Colonic mucosa (tissue), 4 donors: ENCODE results near the gene TSPAN16. TPM values are rescaled to one million over a fixed set of nuclear protein-coding genes. Genes with fewer than 3 reads are reported as not detected.
A peak's percentile ranks its signal among the peaks of the same experiment; 100 is the strongest.

ENCODE experiments used
- DNase-seq: peaks from one replicate; pipeline ENCODE4 v3.0.0-alpha.2; 2020
- H3K27ac ChIP-seq: fragments of 200-600 bp; one replicate; pipeline ENCODE4 v1.8.0; 2021
- H3K27me3 ChIP-seq: fragments of 200-600 bp; one replicate; pipeline ENCODE4 v1.8.0; 2021
- H3K36me3 ChIP-seq: fragments of 200-600 bp; one replicate; pipeline ENCODE4 v1.8.0; 2021
- H3K4me1 ChIP-seq: fragments of 200-600 bp; one replicate; pipeline ENCODE4 v1.8.0; 2021; ENCODE audit warnings: mild to moderate bottlenecking
- H3K4me3 ChIP-seq: fragments of 200-600 bp; one replicate; pipeline ENCODE4 v1.8.0; 2021
- H3K9ac ChIP-seq, 2 donors: one replicate each; pipeline ENCODE4 v1.7.0; 2013; ENCODE audit warnings: control low read depth in 2 of 2, low read depth in 2 of 2, low read length in 2 of 2
- H3K9me3 ChIP-seq: fragments of 200-600 bp; one replicate; pipeline ENCODE4 v1.8.0; 2021
- CTCF ChIP-seq: fragments of 200-600 bp; IDR thresholded peaks from one replicate; pipeline ENCODE4 v1.8.0; 2022; ENCODE audit warnings: antibody characterized with exemption, mild to moderate bottlenecking
- intact Hi-C: fragments of 100-400 bp; cut with DNase I; formaldehyde crosslinking; loops from one replicate; pipeline ENCODE4 v1.14.1; 2022
- total RNA-seq, 2 donors: library from RNA; stranded (reverse); fragmentation: NEBNext Ultra II Directional in 1 of 2; extraction: Animal tissue kit (Norgen Biotek cat#: 25700) in 1 of 2; gene quantifications; one replicate each; pipeline ENCODE4 v1.2.1, GENCODE V29; 2021
- donor health status: healthy.
- donor health status: DM: no; HTN: no; CAD: no.
- donor health status: DM: no; HTN: no; CAD: no.

Gene TSPAN16
- not detected for total RNA-seq

DNA sequence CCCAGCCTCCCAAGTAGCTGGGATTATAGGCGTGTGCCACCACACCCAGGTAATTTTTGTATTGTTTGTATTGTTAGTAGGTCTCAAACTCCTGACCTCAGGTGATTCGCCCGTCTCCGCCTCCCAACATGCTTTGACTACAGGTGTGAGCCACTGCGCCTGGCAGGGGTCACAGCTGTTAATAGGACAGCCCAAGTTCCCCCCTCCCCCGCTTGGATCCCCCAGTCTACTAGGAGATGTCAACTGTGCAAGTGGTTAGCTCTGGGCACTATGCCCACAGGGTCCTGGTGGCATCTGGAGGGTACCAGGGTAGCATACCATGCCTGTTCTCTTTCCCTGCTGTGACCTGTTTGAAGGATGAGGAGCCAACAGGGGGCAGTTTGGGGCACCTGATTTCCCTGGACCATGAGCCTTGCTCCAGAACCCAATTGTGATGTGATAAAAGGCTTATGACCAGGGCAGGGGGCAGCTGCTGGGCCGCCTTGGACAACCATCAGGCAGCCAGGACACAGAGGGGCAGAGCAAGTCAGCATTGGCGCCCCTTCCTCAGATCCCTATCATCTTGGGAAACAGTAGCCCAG lies at the start of gene TSPAN16:
Gene TSPAN16 (plus strand): TSS at position 496 of the 581 bp plus-strand sequence. CDS start 138 bp downstream, outside the sequence.
- Histone ChIP-seq H3K9me3 (no peaks in the 10 kb centered on the region), H3K9ac (no peak within 1 kb of the TSS)

GRCh38 chr19:11246941-11247340 lies 49.0 kb upstream of the TSPAN16 start:
- no peaks in the 10 kb centered on the region for H3K27me3 ChIP-seq
- H3K9ac ChIP-seq, result no peak overlapping the region
- H3K36me3 ChIP-seq, result peaks cover 8% of the 10 kb centered on the region
- no peaks in the 10 kb centered on the region for H3K4me1 ChIP-seq
- intact Hi-C loops, result no loop called here
- no peaks in the 10 kb centered on the region for H3K9me3 ChIP-seq
- DNase-seq, result no peak
- no peak overlapping the region for H3K27ac ChIP-seq
- TF ChIP-seq CTCF, result no peak
- H3K4me3 ChIP-seq, result no peak overlapping the region

More for the DNA sequence above, at the start of gene TSPAN16:
- Histone ChIP-seq H3K27ac (no peak within 1 kb of the TSS), H3K4me1 (no peaks in the 10 kb centered on the region), H3K36me3 (no peaks in the 10 kb centered on the region), H3K4me3 (no peak within 1 kb of the TSS), H3K27me3 (no peaks in the 10 kb centered on the region)
- intact Hi-C loops, result no loop called here
- DNase-seq, result peak; percentile 27
- TF ChIP-seq CTCF, result no peak

- H3K4me1 ChIP-seq, result no peaks in the 10 kb centered on the region
- no peaks in the 10 kb centered on the region for H3K27me3 ChIP-seq
- H3K4me3 ChIP-seq, result no peak overlapping the region
- intact Hi-C loops, result no loop called here
- DNase-seq, result no peak
- peaks cover 8% of the 10 kb centered on the region for H3K36me3 ChIP-seq
- TF ChIP-seq CTCF, result no peak
- H3K27ac ChIP-seq, result no peak overlapping the region
- H3K9ac ChIP-seq, result no peak overlapping the region
- no peaks in the 10 kb centered on the region for H3K9me3 ChIP-seq
Measured at GRCh38 chr19:11247391-11247790, 48.6 kb upstream of the TSPAN16 start.

DNA sequence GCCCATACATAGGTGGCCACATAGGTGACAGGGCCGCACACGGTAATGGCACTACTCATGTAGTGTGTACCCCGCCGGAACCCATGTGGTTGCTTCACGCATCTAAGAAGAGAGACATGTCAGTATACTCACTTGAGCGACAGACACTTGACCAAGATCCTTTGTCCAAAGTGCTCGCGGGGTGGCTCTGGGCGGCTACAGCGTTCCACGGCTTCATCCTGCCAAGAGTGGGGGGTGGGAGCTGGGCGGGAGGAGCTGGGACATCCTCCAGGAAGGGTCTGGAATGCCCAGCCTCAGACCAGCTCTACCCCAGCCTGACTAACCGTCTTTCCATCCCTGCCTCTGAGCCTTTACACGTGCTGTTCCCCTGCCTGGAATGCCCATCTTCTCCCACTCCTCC lies 48.0 kb upstream of the TSPAN16 start:
- H3K4me3 ChIP-seq, result no peak overlapping the region
- no peaks in the 10 kb centered on the region for H3K9me3 ChIP-seq
- no peak for DNase-seq
- peaks cover 8% of the 10 kb centered on the region for H3K36me3 ChIP-seq
- no peak for TF ChIP-seq CTCF
- no peaks in the 10 kb centered on the region for H3K4me1 ChIP-seq
- no peaks in the 10 kb centered on the region for H3K27me3 ChIP-seq
- intact Hi-C loops, result no loop called here
- H3K27ac ChIP-seq, result no peak overlapping the region
- H3K9ac ChIP-seq, result no peak overlapping the region

DNA sequence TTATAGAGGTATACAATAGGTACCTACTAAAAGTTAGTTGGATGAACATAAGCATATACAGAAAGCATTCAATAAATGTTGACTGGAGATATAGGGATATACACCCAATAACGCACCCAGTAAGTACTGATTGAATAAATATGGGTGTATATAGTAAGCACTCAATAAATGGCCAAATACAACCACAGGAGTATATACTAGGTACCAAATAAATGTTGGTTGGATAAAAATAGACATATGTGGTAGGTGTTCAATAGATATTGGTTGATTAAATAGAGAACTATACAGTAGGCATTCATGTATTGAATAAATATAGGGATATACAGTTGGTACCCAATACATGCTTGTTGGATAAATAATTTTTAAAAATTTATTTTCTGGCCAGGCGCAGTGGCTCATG lies 47.1 kb upstream of the TSPAN16 start:
- Histone ChIP-seq H3K4me3 (no peak overlapping the region), H3K9me3 (no peaks in the 10 kb centered on the region), H3K27me3 (no peaks in the 10 kb centered on the region), H3K27ac (no peak overlapping the region), H3K9ac (no peak overlapping the region), H3K36me3 (peaks cover 8% of the 10 kb centered on the region), H3K4me1 (no peaks in the 10 kb centered on the region)
- DNase-seq, result no peak
- intact Hi-C loops, result no loop called here
- TF ChIP-seq CTCF, result no peak
